H9 (cell line): ENCODE data around the gene TRIM27. TPM values are rescaled to one million over a fixed set of nuclear protein-coding genes. Genes with fewer than 3 reads are reported as not detected.

ENCODE experiments used
- DNase-seq: peaks from one replicate; pipeline ENCODE4 v3.0.0-alpha.2; 2017
- H2AFZ ChIP-seq: one replicate; pipeline ENCODE4 v1.6.1; 2013; ENCODE audit warnings: mild to moderate bottlenecking, low read length, control low read depth, moderate library complexity
- H2AK5ac ChIP-seq: 2 replicates; pipeline ENCODE4 v1.6.1; 2013; ENCODE audit warnings: low read length, control low read depth, mixed read lengths; ENCODE audit not compliant: insufficient read length
- H2BK120ac ChIP-seq: one replicate; pipeline ENCODE4 v1.6.1; 2013; ENCODE audit warnings: low read depth, mild to moderate bottlenecking, low read length, control low read depth, inconsistent platforms; ENCODE audit not compliant: poor library complexity, severe bottlenecking
- H2BK12ac ChIP-seq: 2 replicates; pipeline ENCODE4 v1.6.1; 2013; ENCODE audit warnings: low read length, control low read depth, mixed read lengths, low read depth; ENCODE audit not compliant: insufficient read length
- H2BK15ac ChIP-seq: 2 replicates; pipeline ENCODE4 v1.6.1; 2013; ENCODE audit warnings: low read depth, low read length, control low read depth
- H2BK20ac ChIP-seq: one replicate; pipeline ENCODE4 v1.6.1; 2013; ENCODE audit warnings: low read depth, mild to moderate bottlenecking, low read length, control low read depth, inconsistent platforms; ENCODE audit not compliant: poor library complexity, severe bottlenecking
- H2BK5ac ChIP-seq: 2 replicates; pipeline ENCODE4 v1.6.1; 2013; ENCODE audit warnings: low read length, control low read depth, mixed read lengths; ENCODE audit not compliant: insufficient read length
- H3K14ac ChIP-seq: 2 replicates; pipeline ENCODE4 v1.6.1; 2013; ENCODE audit warnings: low read length, control low read depth; ENCODE audit not compliant: insufficient read depth
- H3K18ac ChIP-seq: 2 replicates; pipeline ENCODE4 v1.6.1; 2013; ENCODE audit warnings: low read depth, mild to moderate bottlenecking, mixed read lengths, low read length, control low read depth; ENCODE audit not compliant: insufficient read length
- H3K23ac ChIP-seq: 2 replicates; pipeline ENCODE4 v1.6.1; 2013; ENCODE audit warnings: low read length, control low read depth, mixed read lengths, low read depth; ENCODE audit not compliant: insufficient read length
- H3K23me2 ChIP-seq: 2 replicates; pipeline ENCODE4 v1.6.1; 2013; ENCODE audit warnings: low read depth, mild to moderate bottlenecking, mixed read lengths, low read length, control low read depth; ENCODE audit not compliant: insufficient read length, poor library complexity, severe bottlenecking
- H3K27ac ChIP-seq: 2 replicates; pipeline ENCODE4 v1.5.1; 2013; ENCODE audit warnings: low read length, control low read depth, mixed read lengths, low read depth; ENCODE audit not compliant: insufficient read length
- H3K27me3 ChIP-seq: 2 replicates; pipeline ENCODE4 v1.6.1; 2013; ENCODE audit warnings: low read length, control low read depth, inconsistent platforms; ENCODE audit not compliant: insufficient read depth
- H3K4ac ChIP-seq: 2 replicates; pipeline ENCODE4 v1.6.1; 2013; ENCODE audit warnings: low read depth, mild to moderate bottlenecking, control low read depth, inconsistent platforms, low read length, moderate library complexity
- H3K4me1 ChIP-seq: 2 replicates; pipeline ENCODE4 v1.6.1; 2013; ENCODE audit warnings: low read length, control low read depth, inconsistent platforms; ENCODE audit not compliant: insufficient read depth
- H3K4me2 ChIP-seq: 2 replicates; pipeline ENCODE4 v1.6.1; 2013; ENCODE audit warnings: low read length, control low read depth, mixed read lengths; ENCODE audit not compliant: insufficient read length, insufficient read depth
- H3K56ac ChIP-seq: 2 replicates; pipeline ENCODE4 v1.6.1; 2013; ENCODE audit warnings: low read depth, mild to moderate bottlenecking, mixed read lengths, low read length, control low read depth; ENCODE audit not compliant: insufficient read length
- H3K79me1 ChIP-seq: 2 replicates; pipeline ENCODE4 v1.6.1; 2013; ENCODE audit warnings: low read depth, mild to moderate bottlenecking, moderate library complexity, low read length, control low read depth, inconsistent platforms; ENCODE audit not compliant: insufficient read depth, poor library complexity, severe bottlenecking
- H3K79me2 ChIP-seq: 2 replicates; pipeline ENCODE4 v1.6.1; 2013; ENCODE audit warnings: low read length, control low read depth, inconsistent platforms; ENCODE audit not compliant: insufficient read depth
- H3K9ac ChIP-seq: 2 replicates; pipeline ENCODE4 v1.6.1; 2013; ENCODE audit warnings: low read length, control low read depth, mixed read lengths; ENCODE audit not compliant: insufficient read length; ENCODE audit errors: extremely low read depth
- H3K9me3 ChIP-seq: one replicate; pipeline ENCODE4 v1.6.1; 2013; ENCODE audit warnings: low read depth, low read length, inconsistent platforms; ENCODE audit not compliant: control insufficient read depth
- H3T11ph ChIP-seq: one replicate; pipeline ENCODE4 v1.6.1; 2013; ENCODE audit warnings: mild to moderate bottlenecking, low read length, control low read depth, inconsistent platforms
- H4K20me1 ChIP-seq: one replicate; pipeline ENCODE4 v1.6.1; 2013; ENCODE audit not compliant: control insufficient read depth, insufficient read length, insufficient read depth
- H4K5ac ChIP-seq: 2 replicates; pipeline ENCODE4 v1.6.1; 2013; ENCODE audit warnings: low read depth, mild to moderate bottlenecking, mixed read lengths, low read length, control low read depth; ENCODE audit not compliant: insufficient read length
- H4K8ac ChIP-seq: replicated peaks from 2 replicates; pipeline ENCODE4 v1.6.1; 2013; ENCODE audit warnings: low read length, control low read depth, mixed read lengths, low read depth; ENCODE audit not compliant: insufficient read length
- H4K91ac ChIP-seq: 2 replicates; pipeline ENCODE4 v1.6.1; 2013; ENCODE audit warnings: low read depth, mild to moderate bottlenecking, moderate library complexity, mixed read lengths, low read length, control low read depth; ENCODE audit not compliant: insufficient read length
- H3K27ac Mint-ChIP-seq, 3 experiments: 2 replicates in 2 of 3; 3 replicates in 1 of 3; pipeline ENCODE4 v1.8.0; 2020 to 2021; ENCODE audit warnings: mixed read lengths in 3 of 3, mild to moderate bottlenecking in 1 of 3, moderate library complexity in 1 of 3
- H3K27me3 Mint-ChIP-seq: 2 replicates; pipeline ENCODE4 v1.8.0; 2021; ENCODE audit warnings: low read depth, mild to moderate bottlenecking, moderate library complexity, mixed read lengths
- H3K36me3 Mint-ChIP-seq, 3 experiments: 2 replicates in 2 of 3; 3 replicates in 1 of 3; pipeline ENCODE4 v1.8.0; 2020 to 2021; ENCODE audit warnings: low read depth in 3 of 3, mixed read lengths in 3 of 3; ENCODE audit not compliant: insufficient read depth in 1 of 3
- H3K4me1 Mint-ChIP-seq, 2 experiments: 2 replicates each; pipeline ENCODE4 v1.8.0; 2020; ENCODE audit warnings: mixed read lengths in 2 of 2
- H3K4me3 Mint-ChIP-seq, 2 experiments: 2 replicates in 1 of 2; 3 replicates in 1 of 2; pipeline ENCODE4 v1.8.0; 2020 to 2021; ENCODE audit warnings: mild to moderate bottlenecking in 2 of 2, mixed read lengths in 2 of 2, moderate library complexity in 1 of 2
- H3K9me3 Mint-ChIP-seq, 2 experiments: 2 replicates in 1 of 2; 3 replicates in 1 of 2; pipeline ENCODE4 v1.8.0; 2020; ENCODE audit warnings: mild to moderate bottlenecking in 2 of 2, mixed read lengths in 2 of 2, moderate library complexity in 1 of 2
- WGBS: extraction: QIAGEN DNeasy Blood & Tissue Kit; methylation state at CpG from one replicate; pipeline ENCODE4 v1.1.7; 2013; ENCODE audit warnings: missing lambda C conversion rate, low lambda C conversion rate, mixed read lengths; ENCODE audit not compliant: insufficient read length; ENCODE audit errors: extremely low coverage; 5-methylcytosine and 5-hydroxymethylcytosine counted together
- total RNA-seq: library from RNA; stranded (reverse); gene quantifications from 2 replicates; pipeline ENCODE4 v1.2.1, GENCODE V29; 2021
- TF ChIP-seq, protein P1 (sequence below): fragments of 200-600 bp; sonication (generic); conservative IDR thresholded peaks from 3 replicates; pipeline ENCODE4 v1.8.0; 2021; ENCODE audit warnings: antibody characterized with exemption, mild to moderate bottlenecking

TRIM27 gene
- total RNA-seq, 1 experiment from 2014 or later, result 98.2 TPM

DNA sequence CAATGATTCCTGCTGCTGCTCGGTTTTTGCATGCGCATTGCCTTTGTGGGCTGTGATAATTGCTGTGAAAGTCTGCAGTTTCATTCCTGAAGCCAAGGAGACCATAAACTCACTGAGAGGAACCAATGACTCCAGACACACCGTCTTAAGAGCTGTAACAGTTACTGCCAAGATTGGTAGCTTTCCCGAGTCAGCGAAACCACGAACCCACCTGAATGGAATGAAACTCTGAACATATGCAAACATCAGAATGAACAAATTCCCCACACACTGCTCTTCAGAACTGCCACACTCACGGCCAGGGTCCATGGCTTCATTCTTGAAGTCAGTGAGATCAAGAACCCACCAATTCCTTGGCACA is 37.7 kb downstream of the TRIM27 start:
- Histone ChIP-seq H3K27ac (no peak overlapping the region), H2BK5ac (no peak overlapping the region), H3K9me3 (no peaks in the 10 kb centered on the region), H3K9ac (no peak overlapping the region), H3K18ac (no peak overlapping the region), H3K4me1 (no peaks in the 10 kb centered on the region), H4K20me1 (no peaks in the 10 kb centered on the region), H3K56ac (no peak overlapping the region), H3K4me2 (no peak overlapping the region), H3T11ph (no peak overlapping the region), H3K14ac (no peak overlapping the region), H2BK15ac (no peak overlapping the region), H3K79me1 (no peaks in the 10 kb centered on the region), H2AFZ (no peak overlapping the region), H4K8ac (no peak overlapping the region), H3K27me3 (no peaks in the 10 kb centered on the region), H2BK120ac (no peak overlapping the region), H3K79me2 (no peaks in the 10 kb centered on the region), H3K4ac (no peak overlapping the region), H3K23ac (no peak overlapping the region), H4K91ac (no peak overlapping the region), H2BK20ac (no peak overlapping the region), H3K23me2 (no peaks in the 10 kb centered on the region), H2AK5ac (no peak overlapping the region), H2BK12ac (no peak overlapping the region), H4K5ac (no peak overlapping the region)
- H3K4me3 Mint-ChIP-seq, result no peak overlapping the region
- no peak overlapping the region; a peak in 1 of 7 replicates for H3K27ac Mint-ChIP-seq
- WGBS, result no CpG with 5 or more reads among the region's 7 CpGs
- H3K4me1 Mint-ChIP-seq, result peaks cover 7 to 9% of the 10 kb centered on the region in 2 experiments
- DNase-seq, result no peak
- peaks cover 0 to 11% (median 2%) of the 10 kb centered on the region in 3 experiments; a peak in 4 of 7 replicates for H3K36me3 Mint-ChIP-seq
- H3K9me3 Mint-ChIP-seq, result peaks cover 8 to 17% of the 10 kb centered on the region in 2 experiments
- TF ChIP-seq, protein P1, sequence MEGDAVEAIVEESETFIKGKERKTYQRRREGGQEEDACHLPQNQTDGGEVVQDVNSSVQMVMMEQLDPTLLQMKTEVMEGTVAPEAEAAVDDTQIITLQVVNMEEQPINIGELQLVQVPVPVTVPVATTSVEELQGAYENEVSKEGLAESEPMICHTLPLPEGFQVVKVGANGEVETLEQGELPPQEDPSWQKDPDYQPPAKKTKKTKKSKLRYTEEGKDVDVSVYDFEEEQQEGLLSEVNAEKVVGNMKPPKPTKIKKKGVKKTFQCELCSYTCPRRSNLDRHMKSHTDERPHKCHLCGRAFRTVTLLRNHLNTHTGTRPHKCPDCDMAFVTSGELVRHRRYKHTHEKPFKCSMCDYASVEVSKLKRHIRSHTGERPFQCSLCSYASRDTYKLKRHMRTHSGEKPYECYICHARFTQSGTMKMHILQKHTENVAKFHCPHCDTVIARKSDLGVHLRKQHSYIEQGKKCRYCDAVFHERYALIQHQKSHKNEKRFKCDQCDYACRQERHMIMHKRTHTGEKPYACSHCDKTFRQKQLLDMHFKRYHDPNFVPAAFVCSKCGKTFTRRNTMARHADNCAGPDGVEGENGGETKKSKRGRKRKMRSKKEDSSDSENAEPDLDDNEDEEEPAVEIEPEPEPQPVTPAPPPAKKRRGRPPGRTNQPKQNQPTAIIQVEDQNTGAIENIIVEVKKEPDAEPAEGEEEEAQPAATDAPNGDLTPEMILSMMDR, result no peak
- H3K27me3 Mint-ChIP-seq, result peaks cover 2% of the 10 kb centered on the region; the same call in 1 of the 2 replicates
